AG10803 (cell line): Measurements from ENCODE around the gene CENPT.
"Not testable (repeated sequence)": the region's sequence is repeated elsewhere in the genome, so short reads cannot be mapped to it uniquely, and the experiment has no call there.

ENCODE experiments used
- DNase-seq: peaks from one replicate; pipeline ENCODE4 v3.0.0; 2010; ENCODE audit warnings: low read depth
- H3K4me3 ChIP-seq: 2 replicates; pipeline ENCODE4 v1.5.1; 2011; ENCODE audit warnings: mild to moderate bottlenecking, low read length, control low read depth
- TF ChIP-seq, protein P1 (sequence below): conservative IDR thresholded peaks from 2 replicates; pipeline ENCODE4 v1.5.1; 2011; ENCODE audit warnings: mild to moderate bottlenecking, low read length, control low read depth, inconsistent platforms

Gene CENPT

DNA sequence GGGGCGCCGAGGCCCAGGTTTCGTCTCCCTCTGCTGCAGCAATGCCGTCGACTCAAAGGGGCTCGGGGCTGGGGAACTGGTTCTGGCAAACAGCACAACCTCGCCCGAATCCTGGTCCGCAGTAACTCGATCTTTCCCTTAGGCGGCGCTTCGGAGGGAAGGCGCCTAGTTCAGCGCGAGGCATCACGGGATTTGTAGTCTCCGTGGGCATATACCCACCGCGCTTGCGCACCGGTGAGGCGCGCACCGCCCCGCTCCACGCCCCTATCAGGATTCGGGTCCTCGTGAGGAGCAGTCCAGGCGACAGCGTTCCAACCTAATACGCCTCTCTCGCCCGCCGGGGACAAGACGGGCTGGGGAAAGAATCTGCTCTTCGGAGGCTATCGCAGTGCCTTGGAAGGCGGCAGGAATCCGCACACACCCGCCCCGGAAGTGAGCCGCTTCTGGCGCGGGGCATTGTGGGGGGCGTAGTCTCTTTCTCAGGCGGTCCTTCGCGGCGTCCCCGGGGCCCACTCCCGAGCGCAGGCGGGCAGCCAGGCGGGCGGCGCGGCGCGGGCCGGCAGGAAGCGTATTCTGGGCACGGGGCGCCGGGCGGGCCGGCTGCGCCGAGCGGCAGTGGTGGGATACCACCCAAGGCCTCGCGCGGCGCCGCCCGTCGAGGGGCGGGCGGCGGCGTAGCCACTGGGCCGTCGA lies 5.5 kb downstream of the CENPT start, which contains the start of gene THAP11:
TSS of gene THAP11 (plus strand) at position 505 of the 693 bp plus-strand sequence. CDS start 235 bp downstream, outside the sequence.
- peak within 1 kb of the TSS; percentile 95 for H3K4me3 ChIP-seq
- TF ChIP-seq, protein P1, sequence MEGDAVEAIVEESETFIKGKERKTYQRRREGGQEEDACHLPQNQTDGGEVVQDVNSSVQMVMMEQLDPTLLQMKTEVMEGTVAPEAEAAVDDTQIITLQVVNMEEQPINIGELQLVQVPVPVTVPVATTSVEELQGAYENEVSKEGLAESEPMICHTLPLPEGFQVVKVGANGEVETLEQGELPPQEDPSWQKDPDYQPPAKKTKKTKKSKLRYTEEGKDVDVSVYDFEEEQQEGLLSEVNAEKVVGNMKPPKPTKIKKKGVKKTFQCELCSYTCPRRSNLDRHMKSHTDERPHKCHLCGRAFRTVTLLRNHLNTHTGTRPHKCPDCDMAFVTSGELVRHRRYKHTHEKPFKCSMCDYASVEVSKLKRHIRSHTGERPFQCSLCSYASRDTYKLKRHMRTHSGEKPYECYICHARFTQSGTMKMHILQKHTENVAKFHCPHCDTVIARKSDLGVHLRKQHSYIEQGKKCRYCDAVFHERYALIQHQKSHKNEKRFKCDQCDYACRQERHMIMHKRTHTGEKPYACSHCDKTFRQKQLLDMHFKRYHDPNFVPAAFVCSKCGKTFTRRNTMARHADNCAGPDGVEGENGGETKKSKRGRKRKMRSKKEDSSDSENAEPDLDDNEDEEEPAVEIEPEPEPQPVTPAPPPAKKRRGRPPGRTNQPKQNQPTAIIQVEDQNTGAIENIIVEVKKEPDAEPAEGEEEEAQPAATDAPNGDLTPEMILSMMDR, result peak; percentile 76
- peak; percentile 89 for DNase-seq

DNA sequence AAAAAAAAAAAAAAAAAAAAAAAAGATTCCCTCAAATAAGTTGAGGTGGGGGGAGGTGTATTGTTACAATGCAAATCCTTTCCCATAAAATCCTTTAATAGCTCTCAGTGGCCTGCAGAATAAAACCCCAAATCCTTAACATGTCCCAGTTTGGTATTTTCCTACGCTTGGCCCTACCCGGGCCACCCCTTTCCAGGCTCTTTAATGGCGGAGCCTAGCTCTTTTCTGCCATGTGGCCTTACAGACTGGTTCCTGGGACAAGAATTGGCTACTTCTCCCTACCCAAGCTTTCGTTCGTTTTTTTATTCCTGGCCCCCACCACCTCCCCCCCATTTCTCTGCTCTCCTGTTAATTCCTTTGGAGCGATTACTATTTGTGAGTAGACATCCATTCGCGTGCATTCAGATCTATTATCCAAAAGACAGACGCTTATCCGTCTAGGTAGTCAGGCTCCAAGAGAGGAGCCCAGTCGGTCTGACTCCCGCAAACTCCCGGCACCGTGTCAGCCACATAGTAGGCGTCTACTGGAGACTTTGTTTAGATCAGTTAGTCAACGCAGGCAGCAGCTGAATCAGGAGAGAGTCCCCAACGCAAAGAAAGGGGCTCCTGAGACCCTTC lies 6.2 kb downstream of the CENPT start:
- TF ChIP-seq, protein P1, result no peak
- DNase-seq, result no peak
- peak overlapping the region; percentile 95 for H3K4me3 ChIP-seq

DNA sequence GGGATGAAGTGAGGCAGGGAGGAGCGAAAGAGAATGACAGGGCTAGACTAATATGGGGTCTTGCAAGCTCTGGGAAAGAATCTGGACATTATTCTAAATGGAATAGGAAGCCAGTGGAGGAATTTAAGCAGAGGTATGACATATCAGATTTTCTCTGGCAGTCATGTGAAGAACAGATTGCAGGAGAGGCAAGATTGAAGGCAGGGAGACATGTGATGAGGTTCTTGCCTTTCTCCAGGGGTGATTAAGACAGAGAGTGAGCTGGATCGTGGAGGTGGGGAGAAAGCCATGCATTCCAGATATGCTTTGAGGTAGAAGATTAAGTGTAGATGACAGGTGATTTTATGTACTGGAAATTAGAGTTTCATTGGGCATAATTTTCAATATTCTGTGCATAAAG lies 9.7 kb downstream of the CENPT start:
- H3K4me3 ChIP-seq, result no peak overlapping the region
- TF ChIP-seq, protein P1, result no peak
- no peak for DNase-seq

DNA sequence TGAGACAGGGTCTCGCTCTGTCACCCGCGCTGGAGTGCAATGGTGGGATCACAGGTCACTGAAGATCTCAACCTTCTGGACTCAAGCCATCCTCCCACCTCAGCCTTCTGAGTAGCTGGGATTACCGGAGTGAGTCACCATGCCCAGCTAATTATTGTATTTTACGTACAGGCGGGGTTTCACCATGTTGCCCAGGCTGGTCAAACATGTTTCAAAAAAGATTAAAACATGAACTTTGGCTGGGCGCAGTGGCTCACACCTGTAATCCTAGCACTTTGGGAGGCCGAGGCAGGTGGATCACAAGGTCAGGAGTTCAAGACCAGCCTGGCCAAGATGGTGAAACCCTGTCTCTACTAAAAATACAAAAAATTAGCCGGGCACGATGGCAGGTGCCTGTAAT lies 10.3 kb downstream of the CENPT start:
- DNase-seq, H3K4me3 ChIP-seq: not testable (repeated sequence)

DNA sequence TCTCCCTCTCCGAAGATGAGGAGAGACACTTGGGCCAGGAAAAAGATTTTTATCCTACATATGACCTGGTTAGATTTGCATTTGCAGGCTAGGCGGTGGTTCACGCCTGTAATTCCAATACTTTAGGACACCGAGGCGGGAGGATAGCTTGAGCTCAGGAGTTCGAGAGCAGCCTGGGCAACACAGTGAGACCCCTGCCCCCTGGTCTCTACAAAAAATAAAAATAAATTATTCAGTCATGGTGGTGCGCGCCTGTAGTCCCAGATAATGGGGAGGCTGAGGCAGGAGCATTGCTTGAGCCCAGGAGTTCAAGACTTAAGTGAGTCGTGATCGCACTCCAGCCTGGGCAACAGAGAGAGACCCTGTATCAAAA lies 13.3 kb downstream of the CENPT start:
- no peak for DNase-seq
- TF ChIP-seq, protein P1, result no peak
- peak overlapping the region; percentile 81 for H3K4me3 ChIP-seq

DNA sequence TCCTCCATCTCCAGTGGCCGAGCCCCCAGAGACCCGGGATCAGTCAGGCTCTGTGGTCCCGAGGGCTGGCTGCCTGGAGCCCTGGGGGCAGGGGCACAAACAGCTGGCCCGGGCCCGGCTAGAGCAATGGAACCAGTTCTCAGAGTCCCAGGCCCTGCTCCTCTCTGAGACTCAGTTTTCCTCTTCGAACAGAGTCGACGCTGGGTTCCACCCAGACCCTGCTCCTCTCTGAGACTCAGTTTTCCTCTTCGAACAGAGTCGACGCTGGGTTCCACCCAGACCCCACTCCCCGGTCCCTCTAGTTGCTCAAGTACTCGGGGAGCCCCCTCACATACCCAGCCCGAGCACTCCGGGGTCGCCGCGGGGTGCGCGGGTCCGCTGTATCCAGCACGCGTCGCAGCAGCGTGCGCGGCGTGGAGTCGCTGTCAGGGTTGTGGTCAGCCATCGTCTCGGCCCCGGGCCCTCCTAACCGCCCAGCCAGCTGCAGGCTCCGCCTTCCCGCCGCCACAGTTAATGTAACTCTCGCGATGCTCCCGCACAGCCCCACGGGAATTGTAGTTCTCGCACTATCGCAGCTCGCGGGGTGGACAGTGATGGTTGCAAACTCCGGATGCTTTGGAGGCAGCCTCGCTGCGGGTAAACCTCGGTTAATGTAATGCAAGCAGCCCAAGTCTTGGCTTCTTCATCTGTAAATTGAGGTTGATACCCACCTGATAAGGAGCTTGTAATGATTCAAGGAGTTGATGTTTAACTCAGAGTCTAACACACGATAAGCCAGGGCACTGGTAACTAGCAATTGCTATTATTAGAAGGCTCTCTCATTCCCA lies 13.9 kb downstream of the CENPT start:
- TF ChIP-seq, protein P1, result no peak
- DNase-seq, result peak; percentile 82

DNA sequence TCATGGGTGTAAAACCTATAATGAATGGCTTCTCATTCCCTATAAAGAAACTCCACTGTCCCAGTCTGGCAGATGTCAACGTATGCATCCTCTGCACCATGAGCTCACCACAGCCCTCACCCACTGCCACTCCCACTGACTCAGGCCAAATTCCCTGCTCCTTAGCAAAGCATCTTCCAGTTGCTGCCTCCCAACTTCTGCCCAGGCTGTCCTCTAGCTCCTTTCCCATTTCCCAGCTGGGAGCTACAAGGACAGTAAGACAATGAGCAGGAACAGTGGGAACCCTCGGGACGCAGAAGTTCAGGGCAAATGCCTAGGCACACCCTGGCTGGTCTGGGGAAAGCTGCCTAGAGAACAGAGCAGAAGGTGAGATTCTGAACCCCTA lies 14.5 kb downstream of the CENPT start:
- TF ChIP-seq, protein P1, result no peak
- peak; percentile 71 for DNase-seq
- peak overlapping the region; percentile 81 for H3K4me3 ChIP-seq

More for the DNA sequence above, 13.9 kb downstream of the CENPT start:
- H3K4me3 ChIP-seq, result peak overlapping the region; percentile 81
